HG03135 (cell line): Measurements from ENCODE around the gene TMIGD1.

Experiments
- ATAC-seq: cut with Tn5 transposase; IDR thresholded peaks from one replicate; pipeline ENCODE4 v1.9.1; 2021; ENCODE audit warnings: mild to moderate bottlenecking, moderate library complexity; ENCODE audit not compliant: unreplicated experiment

The TMIGD1 gene, protein sequence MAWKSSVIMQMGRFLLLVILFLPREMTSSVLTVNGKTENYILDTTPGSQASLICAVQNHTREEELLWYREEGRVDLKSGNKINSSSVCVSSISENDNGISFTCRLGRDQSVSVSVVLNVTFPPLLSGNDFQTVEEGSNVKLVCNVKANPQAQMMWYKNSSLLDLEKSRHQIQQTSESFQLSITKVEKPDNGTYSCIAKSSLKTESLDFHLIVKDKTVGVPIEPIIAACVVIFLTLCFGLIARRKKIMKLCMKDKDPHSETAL

DNA sequence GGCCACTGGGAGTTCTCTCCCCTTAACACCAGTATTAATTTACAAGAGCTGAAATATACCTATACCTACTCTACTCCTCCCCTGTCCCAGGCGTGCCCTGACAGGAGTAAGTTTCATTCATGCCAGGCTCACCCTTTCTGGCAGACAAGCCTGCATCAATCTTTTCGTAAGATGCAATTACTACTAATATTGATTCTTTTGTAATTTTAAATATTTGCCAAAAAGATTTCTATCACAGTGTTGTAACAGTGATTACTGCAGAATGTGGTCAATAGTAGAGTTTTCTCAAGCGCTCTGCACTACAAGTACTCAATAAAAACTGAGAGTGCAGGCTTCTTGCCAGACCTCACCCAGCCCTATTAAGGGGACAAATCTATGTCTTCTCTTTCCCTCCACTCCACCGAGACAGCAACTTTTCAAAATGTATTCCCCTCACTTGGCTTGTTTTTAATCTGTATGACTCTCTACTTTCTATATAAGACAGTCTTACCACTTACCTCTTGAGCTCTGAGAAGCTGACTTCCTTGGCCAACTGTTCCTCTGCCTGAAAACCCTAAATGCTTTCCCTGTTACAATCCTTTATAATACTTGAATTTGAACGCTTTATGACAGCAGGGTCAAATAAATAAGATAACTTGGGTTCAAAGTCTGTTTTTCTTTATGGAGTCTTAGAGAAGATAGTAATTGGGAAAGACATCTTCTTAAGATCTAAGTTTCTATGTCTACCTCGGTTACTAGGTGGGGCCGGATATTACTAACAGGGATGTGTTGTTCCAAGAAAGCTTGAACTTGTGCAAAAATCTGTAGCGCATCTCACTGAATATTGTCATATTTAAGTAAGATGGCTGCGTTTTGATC is at the start of gene TMIGD1:
TMIGD1 (minus strand) TSS at position 555 of the 858 bp plus-strand sequence. CDS start 1,924 bp downstream, outside the sequence.
- no peak for ATAC-seq

DNA sequence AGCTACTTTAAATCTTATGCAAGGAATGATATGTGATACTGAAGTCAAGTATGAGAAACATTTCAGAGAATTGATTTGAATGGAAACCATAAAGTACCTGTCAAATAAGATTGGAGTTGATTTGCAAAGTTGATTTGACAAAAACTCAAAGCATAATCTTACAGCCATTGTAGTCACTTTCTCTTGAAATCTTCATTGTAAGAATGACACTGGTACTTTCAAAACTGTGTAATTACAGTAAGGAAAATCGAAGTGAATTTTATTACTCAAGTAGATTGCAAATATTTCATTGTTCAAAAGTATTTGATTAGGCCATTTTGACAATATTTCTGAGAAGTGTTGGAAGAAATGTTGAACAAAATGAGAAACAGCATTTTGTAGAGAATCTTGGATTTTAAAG is 48.5 kb upstream of the TMIGD1 start:
- ATAC-seq, result no peak

DNA sequence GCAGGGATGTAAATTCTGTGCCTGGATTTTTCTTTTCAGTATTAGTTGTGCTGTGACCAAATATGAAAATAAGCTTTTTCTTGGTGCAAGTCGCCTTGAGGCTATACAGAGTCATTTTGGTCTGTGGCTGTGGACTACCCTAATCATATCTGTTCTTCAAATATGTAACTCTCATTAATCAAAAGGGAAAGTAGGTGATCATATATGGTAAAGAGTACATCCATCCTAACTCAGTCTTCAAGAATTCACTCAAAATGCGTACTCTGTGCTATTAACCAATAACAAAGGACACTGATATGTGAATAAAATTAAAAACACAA is 47.4 kb upstream of the TMIGD1 start:
- ATAC-seq, result no peak

DNA sequence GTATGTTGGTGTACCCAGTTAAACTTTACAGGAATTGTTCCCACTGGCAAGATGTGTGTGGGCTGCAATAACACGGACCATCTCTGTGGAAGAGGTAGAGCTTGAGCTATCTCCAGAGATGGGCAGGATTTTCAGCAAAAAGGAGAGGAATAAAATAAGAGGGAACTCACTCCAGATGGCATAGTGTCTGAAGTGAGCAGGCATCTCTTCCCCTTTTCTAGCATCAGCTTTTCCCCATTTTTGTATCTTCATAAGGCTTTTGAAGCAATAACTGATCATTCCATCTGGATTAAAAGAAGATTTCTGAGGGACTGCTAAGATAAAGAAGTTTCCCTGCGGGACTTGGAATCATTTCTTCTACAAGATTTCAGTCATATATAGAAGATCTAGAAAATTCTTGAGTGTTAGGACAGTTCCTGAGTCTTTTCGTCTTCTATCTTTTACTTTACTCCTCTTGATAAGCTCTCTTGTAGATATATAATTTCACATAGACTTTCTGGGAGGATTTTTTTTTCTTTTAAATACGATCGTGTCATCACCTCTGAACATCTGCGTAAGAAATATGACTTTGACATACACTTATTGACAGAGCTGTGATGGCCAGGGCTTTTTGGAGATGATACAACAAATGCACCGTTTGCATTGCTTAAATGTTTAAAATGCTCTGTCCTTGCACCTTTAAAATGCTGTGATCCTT is 46.9 kb upstream of the TMIGD1 start:
- ATAC-seq, result no peak

DNA sequence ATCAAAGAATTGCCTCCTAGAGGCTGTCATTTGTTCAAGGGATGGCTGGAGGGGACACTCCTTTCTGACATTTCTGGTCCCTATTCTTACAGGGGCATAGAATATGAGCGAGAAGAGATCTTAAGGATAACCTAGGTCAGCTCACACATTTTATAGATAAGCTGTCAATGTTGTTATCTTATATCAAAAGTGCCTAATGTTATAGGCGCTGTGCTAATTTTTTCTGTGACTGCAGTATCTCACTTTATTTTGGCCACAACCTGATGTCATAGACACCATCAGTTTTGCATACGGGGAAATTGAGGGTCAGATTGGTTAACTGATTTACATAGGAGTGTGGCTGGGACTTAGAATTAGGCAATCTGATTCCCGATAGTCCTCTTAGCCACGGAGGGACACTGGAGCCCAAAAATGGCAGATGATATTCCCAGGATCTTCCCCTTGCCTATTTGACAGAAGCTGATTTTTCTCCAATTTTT is 46.1 kb upstream of the TMIGD1 start:
- ATAC-seq, result no peak

DNA sequence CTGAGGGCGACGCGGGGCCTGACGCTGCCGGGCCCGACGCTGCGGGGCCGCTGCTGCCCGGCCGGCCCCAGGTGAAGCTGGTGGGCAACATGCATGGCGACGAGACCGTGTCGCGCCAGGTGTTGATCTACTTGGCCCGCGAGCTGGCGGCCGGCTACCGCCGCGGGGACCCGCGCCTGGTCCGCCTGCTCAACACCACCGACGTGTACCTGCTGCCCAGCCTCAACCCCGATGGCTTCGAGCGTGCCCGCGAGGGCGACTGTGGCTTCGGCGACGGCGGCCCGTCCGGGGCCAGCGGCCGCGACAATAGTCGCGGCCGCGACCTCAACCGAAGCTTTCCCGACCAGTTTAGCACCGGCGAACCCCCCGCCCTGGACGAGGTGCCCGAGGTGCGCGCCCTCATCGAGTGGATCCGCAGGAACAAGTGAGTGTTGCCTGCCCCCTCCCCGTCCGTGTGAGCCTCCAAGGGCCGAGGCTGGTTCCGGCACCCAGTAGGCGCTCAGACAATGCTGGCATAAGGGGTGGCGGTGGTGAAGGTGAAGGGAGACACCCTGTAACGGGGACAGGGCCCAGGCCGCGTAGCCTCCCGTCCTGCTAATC is 45.5 kb upstream of the TMIGD1 start:
- peak; percentile 19 for ATAC-seq

DNA sequence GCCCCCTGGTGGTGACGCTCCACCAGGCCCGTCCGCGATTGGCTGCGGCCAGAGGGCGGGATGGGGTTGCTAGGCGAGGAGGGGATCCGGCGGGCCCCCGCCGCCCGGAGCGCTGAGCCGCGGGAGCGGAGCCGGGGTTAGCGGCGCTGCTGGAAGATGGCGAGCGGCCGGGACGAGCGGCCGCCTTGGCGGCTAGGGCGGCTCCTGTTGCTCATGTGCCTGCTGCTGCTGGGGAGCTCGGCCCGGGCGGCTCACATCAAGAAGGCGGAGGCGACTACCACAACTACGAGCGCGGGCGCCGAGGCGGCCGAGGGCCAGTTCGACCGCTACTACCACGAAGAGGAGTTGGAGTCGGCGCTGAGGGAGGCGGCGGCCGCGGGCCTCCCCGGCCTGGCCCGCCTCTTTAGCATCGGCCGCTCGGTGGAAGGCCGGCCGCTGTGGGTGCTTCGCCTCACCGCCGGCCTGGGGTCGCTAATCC is 45.0 kb upstream of the TMIGD1 start, which contains the start of gene CPD:
CPD (plus strand) TSS at position 103 of the 478 bp plus-strand sequence; CDS start at position 157, 54 bp downstream.
- peak; percentile 78 for ATAC-seq

DNA sequence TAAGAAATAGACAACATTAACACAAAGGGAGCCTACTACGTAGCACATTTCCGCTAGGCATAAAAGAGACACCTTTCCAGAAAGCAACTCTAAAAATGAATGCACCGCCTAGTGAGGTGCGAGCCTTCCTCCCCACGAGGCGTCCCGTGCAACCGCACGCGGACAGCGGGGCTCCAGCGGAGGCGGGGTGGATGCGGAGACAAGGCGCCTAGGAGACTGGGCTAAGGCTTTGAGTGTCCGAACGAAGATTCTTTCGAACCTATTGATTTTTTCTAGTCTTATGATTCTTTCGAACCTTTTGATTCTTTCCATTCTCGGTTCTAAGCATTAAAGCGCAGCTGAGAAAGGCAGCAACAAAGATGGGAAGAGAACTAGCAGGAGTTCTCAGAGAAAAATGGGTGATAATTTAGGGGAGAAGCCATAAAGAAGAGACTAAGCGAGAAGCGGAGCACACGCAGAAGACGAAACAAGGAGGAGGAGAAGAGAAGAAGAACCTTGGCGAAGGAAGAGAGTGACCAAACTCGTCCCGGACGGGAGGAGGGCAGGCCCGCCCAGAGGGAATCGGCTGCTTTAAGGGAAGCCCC is 44.5 kb upstream of the TMIGD1 start:
- peak; percentile 9 for ATAC-seq

DNA sequence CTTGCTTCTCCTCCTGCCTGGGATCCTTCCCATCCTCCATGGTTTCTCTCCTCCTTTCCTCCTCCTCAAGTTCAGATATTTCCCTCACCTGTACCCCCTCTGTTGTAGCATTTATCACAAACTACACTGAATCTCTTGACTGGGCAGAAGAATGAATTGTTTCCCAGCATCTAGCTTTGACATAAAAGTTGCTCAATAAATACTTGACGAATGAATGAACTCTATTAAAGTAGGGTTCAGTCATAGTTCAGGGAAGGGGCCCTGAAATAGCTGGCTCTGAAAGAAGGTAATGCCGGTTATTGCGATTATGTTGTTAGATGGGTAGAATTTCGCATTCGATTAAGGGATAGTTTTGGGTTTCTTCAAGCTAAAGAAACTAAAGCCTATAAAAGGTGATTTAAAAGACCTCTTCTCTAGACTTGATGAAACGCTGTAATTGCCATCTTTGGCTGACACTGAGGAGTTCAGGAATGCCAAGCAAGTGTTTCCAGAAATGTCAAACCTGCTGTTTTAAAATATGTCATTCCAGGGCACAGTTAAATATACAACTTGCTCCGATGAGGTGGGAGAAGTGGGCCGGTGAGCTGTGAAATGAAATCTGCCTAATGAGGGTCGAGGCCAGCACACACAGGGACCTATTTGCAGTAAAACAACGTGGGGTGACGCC is 43.9 kb upstream of the TMIGD1 start:
- ATAC-seq, result no peak

DNA sequence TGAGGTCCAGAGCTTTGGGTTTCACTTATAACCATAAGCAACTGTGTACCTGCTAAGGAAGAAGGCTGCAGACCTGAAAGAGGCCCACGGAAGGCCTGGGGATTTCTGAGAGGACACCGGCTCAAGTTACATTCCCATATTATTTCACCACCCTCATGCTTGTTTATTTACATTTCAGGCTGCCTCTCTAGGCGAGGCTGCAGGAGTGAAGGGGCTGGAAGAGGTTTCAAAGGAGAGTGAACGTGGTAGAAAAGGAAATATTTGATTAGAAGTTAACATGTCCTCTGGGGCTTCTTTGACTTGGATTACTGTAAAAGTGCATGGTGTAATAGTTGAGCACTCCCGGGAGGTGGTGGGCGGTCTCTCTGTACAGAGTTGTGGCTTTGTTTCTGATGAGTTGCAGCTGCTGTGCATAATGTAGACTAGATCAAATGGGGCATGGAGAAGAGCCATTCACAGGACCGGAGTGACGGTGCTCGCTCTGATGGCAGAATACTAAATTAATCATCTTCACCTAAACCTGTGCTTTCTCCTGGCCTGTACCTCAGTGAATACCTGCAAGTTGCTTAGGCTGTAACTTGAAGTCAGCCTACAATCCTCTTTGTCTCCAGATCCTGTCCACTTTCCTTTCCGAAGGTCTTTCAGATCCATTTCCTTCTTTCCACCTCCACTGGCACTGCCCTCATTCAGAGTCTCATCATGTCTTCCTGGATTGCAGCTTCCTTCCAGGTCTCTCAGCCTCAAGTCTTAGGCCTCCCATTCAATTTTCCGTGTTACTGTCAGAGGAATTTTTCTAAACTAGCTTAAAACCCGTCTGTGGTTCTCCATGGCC is 43.0 kb upstream of the TMIGD1 start:
- no peak for ATAC-seq

DNA sequence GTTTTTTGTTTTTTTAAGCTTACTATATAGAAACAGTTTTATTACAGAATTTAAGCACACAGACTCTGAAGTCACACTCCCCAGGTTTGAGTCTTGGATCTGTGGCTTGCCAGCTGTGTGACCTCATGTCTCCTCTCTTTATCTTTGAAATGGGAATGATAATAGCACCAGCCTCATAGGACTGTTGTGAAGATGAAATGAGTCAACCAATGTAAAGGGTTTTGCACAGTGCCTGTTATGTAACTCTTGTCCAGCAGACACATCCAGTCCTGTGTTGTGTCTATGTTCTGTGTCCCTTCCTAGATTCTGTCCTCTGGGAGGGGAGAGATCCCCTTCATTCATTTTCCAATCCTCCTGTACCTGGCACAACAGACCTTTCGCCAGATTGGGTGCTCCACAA is 41.8 kb upstream of the TMIGD1 start:
- no peak for ATAC-seq

DNA sequence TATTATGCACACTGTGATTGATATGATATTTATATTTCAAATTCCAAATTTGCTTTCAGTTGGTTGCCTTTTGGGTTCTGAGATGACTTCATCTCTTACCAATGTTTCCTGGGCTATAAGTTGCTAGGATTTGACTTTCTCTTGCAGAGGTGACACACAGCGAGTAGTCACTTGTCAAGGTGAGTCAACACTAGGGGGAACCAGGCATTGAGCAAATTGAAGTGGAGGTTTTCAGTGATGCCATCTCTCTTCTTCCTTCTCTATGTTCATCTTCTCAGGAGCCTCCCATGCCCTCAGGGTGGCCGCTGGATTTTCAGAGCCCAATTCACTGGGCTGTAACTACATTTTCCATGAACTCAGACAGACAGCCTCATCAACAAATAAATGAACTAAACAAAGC is 38.9 kb upstream of the TMIGD1 start:
- no peak for ATAC-seq

DNA sequence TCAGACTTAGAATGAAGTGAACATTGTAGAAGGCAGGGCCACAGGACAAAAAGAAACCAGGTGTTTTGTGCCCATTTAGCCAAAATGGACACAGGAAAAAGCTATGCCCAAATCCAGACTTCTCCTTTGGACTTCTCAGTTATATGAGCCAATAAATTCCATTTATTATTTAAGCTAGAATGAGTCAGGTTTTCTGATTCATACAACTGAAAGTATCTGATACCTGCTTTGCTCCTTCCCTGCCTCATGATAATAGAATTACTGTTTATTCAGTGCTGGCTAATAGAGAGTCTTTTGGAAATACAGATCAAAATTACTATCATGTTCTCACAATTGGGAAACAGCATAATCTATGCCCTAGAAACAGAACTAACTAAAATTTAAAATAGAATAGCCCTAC is 36.1 kb upstream of the TMIGD1 start:
- ATAC-seq, result no peak

DNA sequence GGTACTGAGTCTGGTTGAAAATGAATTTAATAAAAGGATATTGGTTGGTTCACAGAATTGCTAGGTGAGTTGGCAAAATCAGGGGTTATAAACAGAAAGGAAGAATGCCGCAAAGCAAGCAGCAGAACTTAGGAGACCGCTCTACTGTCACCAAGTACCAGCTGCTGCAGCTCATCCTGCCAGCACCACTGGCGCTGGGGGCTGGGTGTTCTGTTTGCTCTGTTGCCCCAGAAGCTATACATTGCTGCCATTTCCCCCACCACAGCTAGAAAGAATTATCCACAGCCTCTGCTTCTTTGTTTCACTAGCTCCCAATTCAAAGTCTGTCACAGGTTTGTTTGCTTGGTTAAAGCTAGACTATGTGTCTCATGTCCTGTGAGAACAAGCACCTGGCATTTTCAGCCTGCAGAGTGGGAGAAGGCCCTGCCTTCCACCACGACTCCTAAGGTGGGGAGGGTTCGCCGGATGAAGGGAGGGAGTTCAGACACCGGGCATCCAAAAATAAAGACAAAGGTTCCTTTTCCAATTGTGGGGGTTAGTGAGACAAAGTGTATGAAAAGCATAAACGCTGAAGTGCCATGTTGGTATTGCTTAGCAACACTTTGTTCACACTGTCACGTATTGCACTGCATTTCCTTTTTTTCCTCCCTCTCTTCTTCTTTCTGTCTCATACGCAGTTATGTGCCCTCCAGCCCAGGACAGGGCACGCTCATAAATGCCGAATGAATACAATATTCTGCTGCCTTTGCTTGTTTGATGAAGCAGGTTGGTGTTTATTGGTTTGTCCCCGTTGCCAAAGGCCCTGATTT is 35.3 kb upstream of the TMIGD1 start:
- no peak for ATAC-seq

DNA sequence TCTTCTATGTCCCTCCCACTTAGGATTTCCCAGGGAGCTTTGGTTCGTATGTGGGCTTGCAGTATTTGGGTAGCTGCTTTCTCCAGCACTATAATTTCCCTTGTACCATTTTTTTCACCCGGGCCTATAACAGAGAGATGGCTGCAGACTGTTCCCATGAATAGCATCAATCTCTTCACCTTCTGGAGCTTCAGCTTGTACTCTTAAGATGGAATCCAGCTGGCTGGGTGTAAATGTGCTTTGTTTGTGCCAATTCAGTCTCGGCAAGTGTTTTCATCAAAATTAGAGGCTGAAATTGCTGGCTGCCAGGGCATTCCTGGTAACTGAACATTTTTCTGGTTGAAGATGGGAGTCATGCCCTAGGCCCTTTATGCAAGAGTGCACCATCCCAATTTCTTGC is 32.7 kb upstream of the TMIGD1 start:
- no peak for ATAC-seq

DNA sequence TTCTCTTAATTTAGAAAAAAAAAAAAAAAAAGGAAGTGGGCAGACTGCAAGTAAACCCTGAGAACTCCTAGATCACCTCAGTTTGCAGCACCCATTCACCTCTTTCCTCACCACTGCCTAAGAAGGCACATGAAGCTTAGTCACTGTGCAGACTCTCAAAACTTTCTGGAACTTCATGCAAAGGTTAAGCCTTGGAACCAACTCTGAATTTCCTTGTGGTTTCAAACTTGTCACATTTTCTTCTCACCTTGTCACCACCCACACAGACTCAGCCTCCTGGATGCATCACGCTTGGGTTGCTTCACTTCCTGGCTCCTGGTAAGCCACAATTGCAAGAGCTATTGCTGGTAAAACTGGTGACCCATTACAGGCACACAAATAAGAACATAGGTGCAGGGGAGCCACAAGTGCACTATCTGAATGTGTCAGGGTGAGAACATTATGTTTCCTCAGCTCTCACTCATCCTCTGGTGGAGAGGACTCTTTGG is 29.9 kb upstream of the TMIGD1 start:
- peak; percentile 76 for ATAC-seq

DNA sequence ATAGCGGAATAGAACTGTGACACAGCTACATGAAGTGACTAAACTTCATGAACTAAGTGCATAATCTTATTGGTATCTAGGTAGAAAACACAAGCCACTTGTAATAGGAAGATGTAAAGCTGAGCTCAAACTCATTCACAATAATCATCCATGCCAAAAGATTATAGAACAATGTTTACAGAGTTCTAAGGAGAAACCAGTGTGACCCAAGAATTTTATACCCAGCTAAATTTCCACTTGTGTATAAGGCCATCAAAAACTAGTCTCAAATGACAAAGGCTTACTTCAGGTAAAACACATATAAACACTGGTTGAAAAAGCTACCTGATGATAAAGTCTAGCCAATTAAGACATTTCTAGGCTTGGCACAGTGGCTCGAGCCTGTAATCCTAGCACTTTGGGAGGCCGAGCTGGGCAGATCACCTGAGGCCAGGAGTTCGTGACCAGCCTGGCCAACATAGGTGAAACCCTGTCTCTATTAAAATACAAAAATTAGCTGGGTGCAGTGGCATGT is 28.0 kb upstream of the TMIGD1 start:
- ATAC-seq, result no peak
